DLD1 (cell line): ENCODE measurements around the gene GPR39.
"Not testable (repeated sequence)": the region's sequence is repeated elsewhere in the genome, so short reads cannot be mapped to it uniquely, and the experiment has no call there.

Source experiments
- in situ Hi-C: cut with HindIII; loops from 2 replicates; pipeline ENCODE4 v1.10.0; 2017; ENCODE audit warnings: low sequenced_read_pairs

The GPR39 gene

GRCh38 chr2:132416723-132417395, at the start of gene GPR39:
TSS of gene GPR39 (plus strand) at chr2:132416805.
- in situ Hi-C loops, result no loop called here

DNA sequence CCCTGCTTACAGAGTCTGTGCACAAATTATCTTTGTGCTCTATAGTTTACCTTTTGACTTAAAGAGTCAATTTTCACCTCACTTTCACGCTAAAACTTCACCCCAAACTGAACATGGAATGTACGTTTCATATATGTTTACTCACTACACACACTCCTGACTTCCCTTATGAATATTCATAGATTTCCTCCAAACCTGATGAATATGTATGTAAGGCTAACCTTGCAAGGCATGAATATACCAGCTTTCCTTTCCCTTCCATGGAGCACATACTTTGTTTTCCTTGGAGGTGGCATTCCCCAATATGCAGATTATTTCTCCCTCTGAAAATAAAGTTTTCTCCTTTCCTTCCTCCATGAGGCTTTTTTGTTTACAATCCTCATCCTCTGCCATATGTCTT, 48.4 kb upstream of the GPR39 start:
- in situ Hi-C loops, result no loop called here

GRCh38 chr2:132372276-132372675, 44.3 kb upstream of the GPR39 start:
- in situ Hi-C loops, result no loop called here

DNA sequence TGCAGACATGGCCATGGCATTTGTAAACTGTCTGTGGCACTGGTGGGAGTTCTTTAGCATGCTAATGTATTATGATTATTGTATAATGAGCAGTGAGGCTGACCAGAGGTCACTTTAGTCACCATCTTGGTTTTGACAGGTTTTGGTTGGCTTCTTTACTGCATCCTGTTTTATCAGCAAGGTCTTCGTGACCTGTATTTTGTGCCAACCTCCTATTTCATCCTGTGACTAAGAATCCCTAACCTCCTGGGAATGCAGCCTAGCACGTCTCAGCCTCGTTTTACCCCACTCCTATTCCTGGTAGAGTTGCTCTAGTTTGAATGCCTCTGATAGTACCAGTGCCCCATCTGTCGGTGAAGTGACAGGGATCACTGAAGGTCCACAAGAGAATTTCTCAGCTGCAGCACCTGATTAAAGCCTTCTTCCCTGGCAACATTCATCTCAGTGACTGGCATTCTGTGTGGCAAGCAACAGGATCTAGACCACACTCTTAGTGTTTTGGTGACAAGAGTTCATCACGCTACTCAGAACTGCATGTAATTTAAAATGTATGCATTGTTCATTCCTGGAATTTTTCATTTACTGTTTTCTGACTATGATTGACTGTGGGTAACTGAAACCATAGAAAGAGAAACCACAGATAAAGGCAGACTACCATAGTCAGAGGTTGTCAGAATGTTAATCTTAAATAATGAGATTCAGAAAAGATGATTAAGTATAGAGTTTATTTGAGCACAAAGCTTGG, 43.0 kb upstream of the GPR39 start:
- in situ Hi-C loops, result no loop called here

DNA sequence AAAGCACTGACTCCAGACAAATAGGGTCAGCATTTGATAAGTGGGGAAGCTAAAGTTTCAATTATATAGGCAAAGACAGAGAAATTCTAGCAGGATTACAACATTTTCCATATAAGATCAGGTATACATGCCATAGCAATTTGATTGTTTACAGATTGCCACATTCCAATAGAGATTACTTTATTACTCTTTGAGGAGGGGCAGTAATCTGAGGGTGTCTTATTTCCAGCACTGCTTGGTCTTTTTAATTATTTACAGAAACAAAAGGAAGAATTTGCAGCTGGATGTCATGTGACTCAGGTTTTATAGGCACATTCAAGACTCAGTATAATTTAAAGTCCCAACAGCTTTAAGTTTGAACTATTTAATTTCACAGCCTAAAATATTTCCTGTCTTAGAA, 42.5 kb upstream of the GPR39 start:
- in situ Hi-C loops, result no loop called here

DNA sequence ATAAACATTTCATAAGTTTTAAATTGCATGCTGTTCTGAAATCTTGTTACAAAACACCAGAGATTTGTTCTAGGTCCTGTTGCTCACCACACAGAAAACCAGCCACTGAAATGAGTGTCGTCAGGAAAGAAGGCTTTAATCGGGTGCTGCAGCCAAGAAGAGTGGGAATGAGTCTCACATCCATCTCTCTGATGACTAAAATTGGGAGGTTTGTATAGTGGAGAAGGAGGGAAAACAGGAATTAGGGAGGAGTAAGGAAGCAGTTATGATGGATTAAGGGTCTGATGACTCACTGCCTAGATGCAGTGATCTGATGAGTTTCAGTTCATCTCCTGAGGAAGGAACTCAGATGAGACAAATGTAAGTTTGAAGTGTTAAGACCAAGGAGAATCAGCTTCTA, 42.1 kb upstream of the GPR39 start:
- in situ Hi-C loops, result no loop called here

DNA sequence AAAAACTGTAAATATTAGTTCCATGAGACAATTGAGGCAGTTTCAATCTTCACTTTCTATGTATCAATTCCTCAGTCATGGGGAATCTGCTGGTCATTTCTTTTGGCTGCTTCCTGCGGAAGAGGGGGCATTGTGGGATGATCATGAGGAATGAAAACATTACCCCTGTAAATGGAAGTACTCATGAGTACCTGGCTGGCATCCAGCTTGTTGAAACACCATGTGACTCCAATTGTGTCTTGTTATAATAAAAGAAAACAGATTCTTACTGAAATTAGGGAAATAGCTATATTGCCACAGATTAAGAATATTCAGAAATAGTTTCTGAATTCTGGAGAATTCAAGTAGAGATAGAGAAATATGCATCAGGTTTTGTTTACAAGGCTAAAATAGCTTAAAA, 41.6 kb upstream of the GPR39 start:
- in situ Hi-C loops, result no loop called here

- in situ Hi-C loops, result no loop called here
These were observed 35.2 kb upstream of the GPR39 start for GRCh38 chr2:132381376-132381775.

DNA sequence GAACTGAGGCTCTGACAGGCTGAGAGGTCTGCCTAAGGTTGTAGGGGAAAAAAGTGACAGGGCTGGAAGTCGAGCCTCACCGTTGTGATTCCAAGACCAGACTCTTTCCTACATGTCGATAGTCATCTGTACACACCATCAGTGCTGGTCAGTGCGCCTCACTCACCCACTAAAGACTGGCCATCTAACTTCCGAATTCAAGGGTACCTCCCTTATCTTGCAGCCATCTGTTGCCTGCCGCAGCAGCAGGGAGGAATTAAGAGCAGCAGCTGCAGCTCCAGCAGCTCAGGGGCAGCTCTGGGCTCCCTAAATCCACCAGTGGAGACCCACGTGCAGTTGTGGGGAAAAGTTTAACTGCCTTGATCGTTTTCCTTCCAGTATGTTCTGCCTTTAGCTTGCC, 32.6 kb upstream of the GPR39 start:
- in situ Hi-C loops, result no loop called here

DNA sequence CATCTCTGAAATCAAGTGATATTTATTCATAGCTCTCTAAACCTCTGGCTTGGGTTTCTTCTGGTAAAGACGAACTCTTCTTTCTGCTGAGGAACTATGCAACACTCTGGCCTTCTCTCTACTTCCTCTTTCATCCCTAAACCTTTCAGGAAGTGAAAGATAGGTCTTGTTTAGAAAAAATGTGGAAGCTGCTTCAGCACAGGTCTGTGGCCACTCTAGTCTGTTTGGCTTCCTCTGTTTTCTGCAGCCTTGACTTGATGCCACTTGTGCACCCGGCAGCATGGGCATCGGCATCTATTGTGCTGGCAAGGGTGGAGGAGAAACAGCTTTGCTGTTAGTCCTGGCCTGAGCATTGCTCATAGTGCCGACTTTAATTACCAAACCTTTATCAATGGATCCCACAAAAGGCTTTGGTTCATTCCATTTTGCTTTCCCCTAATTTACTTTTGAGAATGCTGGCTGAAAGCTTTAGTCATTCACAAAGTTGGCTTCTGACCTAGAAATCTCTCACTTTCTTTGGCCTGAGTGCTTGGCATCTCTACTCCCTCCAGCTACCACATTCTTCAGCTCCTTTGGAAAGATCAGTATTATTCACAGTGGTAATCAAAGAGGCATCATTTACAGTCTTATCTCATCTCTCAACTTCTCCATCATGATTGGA, 32.0 kb upstream of the GPR39 start:
- in situ Hi-C loops, result no loop called here

DNA sequence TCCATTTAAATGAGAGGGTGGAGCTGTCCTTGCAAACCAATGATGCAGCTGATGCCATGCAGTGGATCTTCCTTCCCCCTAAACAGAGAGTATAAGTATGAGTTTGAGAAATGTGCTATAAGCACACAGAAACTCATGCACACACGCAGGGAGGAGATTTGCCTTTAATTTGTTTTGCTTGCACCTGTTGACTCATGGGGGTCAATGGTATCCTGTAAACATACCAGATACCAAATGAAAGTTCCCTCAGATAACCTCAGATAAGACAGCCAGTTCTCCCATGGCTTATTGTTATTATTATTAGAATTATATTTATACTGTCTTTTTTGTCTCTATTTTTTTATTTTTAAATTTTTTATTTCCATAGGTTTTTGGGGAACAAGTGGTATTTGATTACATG, 29.5 kb upstream of the GPR39 start:
- in situ Hi-C loops, result no loop called here

DNA sequence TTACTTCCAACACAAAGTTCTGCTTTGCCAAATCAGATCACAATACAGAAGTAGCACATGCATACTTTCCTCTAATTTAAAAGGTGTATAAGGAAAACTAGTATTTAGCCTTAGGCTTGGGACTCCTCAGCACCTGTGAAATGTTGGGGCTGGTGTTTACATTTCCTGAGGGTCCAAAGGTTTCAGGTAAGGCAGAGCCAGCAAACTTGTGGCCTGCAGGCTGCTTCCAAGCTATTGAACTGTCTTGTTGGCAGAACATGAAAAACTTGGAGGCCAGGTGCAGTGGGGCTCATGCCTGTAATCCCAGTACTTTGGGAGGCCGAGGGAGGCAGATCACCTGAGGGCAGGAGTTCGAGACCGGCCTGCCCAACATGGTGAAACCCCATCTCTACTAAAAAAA, 26.5 kb upstream of the GPR39 start:
- in situ Hi-C loops, result no loop called here

DNA sequence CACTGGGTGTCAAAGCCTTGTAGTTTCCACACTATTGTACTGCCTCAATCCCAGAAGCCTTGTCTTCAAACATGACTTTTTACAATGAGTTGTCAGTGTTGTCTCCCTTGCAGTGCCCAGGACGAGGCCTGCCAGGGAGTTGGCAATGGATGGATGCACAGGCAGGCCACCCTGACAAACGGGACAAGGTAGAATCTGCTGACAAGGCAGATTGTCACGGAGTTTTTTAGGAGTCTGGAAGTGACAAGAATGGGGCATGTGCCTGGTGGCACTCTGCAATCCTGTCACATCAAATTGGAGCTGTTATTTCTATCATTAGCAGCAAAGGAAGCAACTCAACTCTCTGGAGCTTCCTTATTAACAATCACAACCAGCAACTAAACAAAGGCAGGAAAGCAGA, 25.2 kb upstream of the GPR39 start:
- in situ Hi-C loops, result no loop called here

- in situ Hi-C loops, result no loop called here
These were observed 24.4 kb upstream of the GPR39 start for GRCh38 chr2:132392221-132392620.

- in situ Hi-C loops, result no loop called here
These were observed 23.7 kb upstream of the GPR39 start for GRCh38 chr2:132392879-132393278.

DNA sequence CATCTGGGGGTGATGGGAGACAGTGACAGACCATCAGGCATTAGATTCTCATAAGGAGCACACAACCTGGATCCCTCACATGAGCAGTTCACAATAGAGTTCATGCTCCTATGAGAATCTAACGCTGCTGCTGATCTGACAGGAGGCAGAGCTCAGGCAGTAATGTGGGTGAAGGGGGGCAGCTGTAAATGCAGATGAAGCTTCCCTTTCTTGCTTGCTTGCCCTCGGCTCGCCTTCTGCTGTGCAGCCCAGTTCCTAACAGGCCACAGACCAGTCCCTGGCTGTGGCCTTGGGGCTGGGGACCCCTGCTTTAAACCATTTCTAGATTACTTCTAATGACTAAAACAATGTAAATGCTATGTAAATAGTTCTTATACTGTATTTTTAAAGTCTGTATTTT, 19.6 kb upstream of the GPR39 start:
- in situ Hi-C loops, result not testable (repeated sequence)

- in situ Hi-C loops, result no loop called here
These were observed 16.3 kb upstream of the GPR39 start for GRCh38 chr2:132400169-132400900.

DNA sequence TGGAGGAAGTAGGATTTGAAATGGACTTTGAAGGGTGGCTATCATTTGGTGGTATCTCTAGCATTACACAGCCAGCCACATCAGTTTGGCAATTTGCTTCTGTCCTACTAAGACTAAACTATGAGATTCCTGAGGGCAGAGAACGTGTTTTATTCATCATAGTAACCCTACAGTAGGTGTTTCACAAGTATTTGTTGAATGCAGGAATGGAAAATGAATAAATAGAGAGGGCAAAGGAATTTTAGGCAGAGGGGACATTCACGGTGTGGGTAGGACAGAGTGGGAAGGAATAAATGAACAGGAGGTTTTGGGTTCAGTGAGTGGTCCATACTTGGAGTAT, 15.7 kb upstream of the GPR39 start:
- in situ Hi-C loops, result no loop called here

GRCh38 chr2:132401326-132401725, 15.3 kb upstream of the GPR39 start:
- in situ Hi-C loops, result no loop called here

DNA sequence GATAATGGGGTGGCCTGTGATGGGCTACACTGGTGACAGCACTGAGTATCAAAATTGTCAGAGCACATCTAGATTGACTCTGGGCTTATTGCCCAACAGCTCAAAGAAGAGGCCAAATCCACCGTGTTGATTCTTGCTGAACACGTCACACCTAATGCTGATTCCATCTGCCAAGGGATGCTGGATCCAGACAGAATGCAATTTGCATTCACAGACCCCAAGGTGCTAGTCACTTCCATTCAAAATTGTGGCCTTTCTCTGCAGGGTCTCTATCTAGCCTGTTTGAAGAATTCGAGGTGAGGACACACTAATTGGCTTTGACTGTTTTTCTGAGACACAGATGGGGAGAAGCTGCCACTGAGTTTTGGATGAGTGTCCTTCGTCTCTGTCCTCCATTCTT, 13.5 kb upstream of the GPR39 start:
- in situ Hi-C loops, result no loop called here

GRCh38 chr2:132404056-132404455, 12.5 kb upstream of the GPR39 start:
- in situ Hi-C loops, result no loop called here

- in situ Hi-C loops, result no loop called here
These were observed 8.8 kb upstream of the GPR39 start for GRCh38 chr2:132407784-132408183.
